Natural killer cell (primary cell): ENCODE measurements around the gene CALU. TPM values are rescaled to one million over a fixed set of nuclear protein-coding genes. Genes with fewer than 3 reads are reported as not detected.

Source experiments
- ATAC-seq, 3 donors: fragments of 150-1000 bp in 2 of 3; fragments of 200-7000 bp in 1 of 3; cut with Tn5 transposase; 1 replicate in 1 of 3; 2 replicates in 2 of 3; pipeline ENCODE4 v1.10.0; 2021; ENCODE audit warnings: mild to moderate bottlenecking in 2 of 3, moderate library complexity in 2 of 3
- DNase-seq, 2 donors: peaks; one replicate each; pipeline versions ENCODE4 v3.0.0 to v3.0.0-alpha.2; 2013 to 2021; ENCODE audit warnings: mixed read lengths in 1 of 2
- H3K27ac ChIP-seq: one replicate; pipeline ENCODE4 v1.5.1; 2013; ENCODE audit warnings: mild to moderate bottlenecking, low read length
- H3K27me3 ChIP-seq: one replicate; pipeline ENCODE4 v1.6.1; 2013; ENCODE audit warnings: low read length; ENCODE audit not compliant: control insufficient read depth, insufficient read depth
- H3K36me3 ChIP-seq: one replicate; pipeline ENCODE4 v1.6.1; 2013; ENCODE audit warnings: low read length; ENCODE audit not compliant: control insufficient read depth, insufficient read depth
- H3K4me1 ChIP-seq: one replicate; pipeline ENCODE4 v1.6.1; 2013; ENCODE audit warnings: low read length; ENCODE audit not compliant: control insufficient read depth, insufficient read depth
- H3K4me3 ChIP-seq: one replicate; pipeline ENCODE4 v1.5.1; 2013; ENCODE audit warnings: low read length
- H3K9me3 ChIP-seq: one replicate; pipeline ENCODE4 v1.6.1; 2013; ENCODE audit warnings: low read length; ENCODE audit not compliant: control insufficient read depth, insufficient read depth
- H3K27ac Mint-ChIP-seq, 2 donors: one replicate each; pipeline ENCODE4 v1.8.0; 2022; ENCODE audit warnings: mild to moderate bottlenecking in 2 of 2, mixed read lengths in 2 of 2, moderate library complexity in 1 of 2
- H3K27me3 Mint-ChIP-seq, 2 donors: one replicate each; pipeline ENCODE4 v1.8.0; 2022; ENCODE audit warnings: low read depth in 2 of 2, mixed read lengths in 2 of 2
- H3K36me3 Mint-ChIP-seq: one replicate; pipeline ENCODE4 v1.8.0; 2022; ENCODE audit warnings: mixed read lengths
- H3K4me1 Mint-ChIP-seq, 2 donors: one replicate each; pipeline ENCODE4 v1.8.0; 2022; ENCODE audit warnings: mixed read lengths in 2 of 2
- H3K4me3 Mint-ChIP-seq: one replicate; pipeline ENCODE4 v1.8.0; 2022; ENCODE audit warnings: mild to moderate bottlenecking, moderate library complexity, mixed read lengths
- H3K9me3 Mint-ChIP-seq, 2 donors: one replicate each; pipeline ENCODE4 v1.8.0; 2022; ENCODE audit warnings: mixed read lengths in 2 of 2
- WGBS: methylation state at CpG from one replicate; pipeline ENCODE4 v1.1.7; 2013; ENCODE audit warnings: missing lambda C conversion rate; ENCODE audit not compliant: insufficient coverage; 5-methylcytosine and 5-hydroxymethylcytosine counted together
- intact Hi-C: fragments of 100-400 bp; cut with micrococcal nuclease; formaldehyde crosslinking; loops from one replicate; pipeline ENCODE4 v1.14.2; 2022
- total RNA-seq, 4 donors: library from RNA; stranded (reverse); fragments of 120-200 nt in 1 of 4; gene quantifications; one replicate each; pipeline versions ENCODE4 v1.2.3 to v1.2.4, GENCODE V29; 2013 to 2022
- TF ChIP-seq, protein P1 (sequence below): fragments of 200-600 bp; IDR thresholded peaks from one replicate; pipeline ENCODE4 v1.8.0; 2022; ENCODE audit warnings: antibody characterized with exemption

The CALU gene
- total RNA-seq, 3 donors from 2014 or later (not counting 1 experiment from before 2014, with no cell fraction given) = 25.9 to 31.7 (median 27.6) TPM

DNA sequence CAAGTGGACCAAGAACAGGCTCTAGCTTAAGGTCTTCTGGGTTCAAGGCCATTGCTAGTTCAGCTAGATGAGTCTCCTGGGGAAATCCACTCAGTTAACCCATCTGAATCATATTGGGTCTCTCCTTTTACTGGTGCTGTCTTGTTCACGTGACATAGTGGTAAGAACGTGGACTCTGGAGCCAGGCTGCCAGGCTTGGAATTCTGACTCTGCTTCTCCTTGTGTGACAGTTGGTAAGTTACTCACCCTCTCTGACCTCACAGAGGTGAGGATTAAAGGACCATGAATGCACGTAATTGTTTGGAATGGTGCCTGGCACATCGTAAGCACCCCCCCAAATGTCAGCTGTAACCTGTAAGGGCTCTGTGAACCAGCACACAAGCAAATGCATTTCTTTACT is 9.7 kb upstream of the CALU start:
- Histone ChIP-seq H3K27me3 (no peaks in the 10 kb centered on the region), H3K4me3 (no peak overlapping the region), H3K36me3 (no peaks in the 10 kb centered on the region), H3K27ac (no peak overlapping the region), H3K9me3 (no peaks in the 10 kb centered on the region), H3K4me1 (no peaks in the 10 kb centered on the region)
- H3K36me3 Mint-ChIP-seq = no peaks in the 10 kb centered on the region
- no peaks in the 10 kb centered on the region for H3K9me3 Mint-ChIP-seq
- intact Hi-C loops = no loop called here
- H3K4me3 Mint-ChIP-seq = no peak overlapping the region
- ATAC-seq (no peak), DNase-seq (no peak)
- no peaks in the 10 kb centered on the region for H3K4me1 Mint-ChIP-seq
- TF ChIP-seq, protein P1, sequence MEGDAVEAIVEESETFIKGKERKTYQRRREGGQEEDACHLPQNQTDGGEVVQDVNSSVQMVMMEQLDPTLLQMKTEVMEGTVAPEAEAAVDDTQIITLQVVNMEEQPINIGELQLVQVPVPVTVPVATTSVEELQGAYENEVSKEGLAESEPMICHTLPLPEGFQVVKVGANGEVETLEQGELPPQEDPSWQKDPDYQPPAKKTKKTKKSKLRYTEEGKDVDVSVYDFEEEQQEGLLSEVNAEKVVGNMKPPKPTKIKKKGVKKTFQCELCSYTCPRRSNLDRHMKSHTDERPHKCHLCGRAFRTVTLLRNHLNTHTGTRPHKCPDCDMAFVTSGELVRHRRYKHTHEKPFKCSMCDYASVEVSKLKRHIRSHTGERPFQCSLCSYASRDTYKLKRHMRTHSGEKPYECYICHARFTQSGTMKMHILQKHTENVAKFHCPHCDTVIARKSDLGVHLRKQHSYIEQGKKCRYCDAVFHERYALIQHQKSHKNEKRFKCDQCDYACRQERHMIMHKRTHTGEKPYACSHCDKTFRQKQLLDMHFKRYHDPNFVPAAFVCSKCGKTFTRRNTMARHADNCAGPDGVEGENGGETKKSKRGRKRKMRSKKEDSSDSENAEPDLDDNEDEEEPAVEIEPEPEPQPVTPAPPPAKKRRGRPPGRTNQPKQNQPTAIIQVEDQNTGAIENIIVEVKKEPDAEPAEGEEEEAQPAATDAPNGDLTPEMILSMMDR = no peak
- H3K27me3 Mint-ChIP-seq = peaks cover 19 to 21% of the 10 kb centered on the region in 2 donors
- 100% methylated on average over 4 of the region's 4 CpGs for WGBS
- no peak overlapping the region for H3K27ac Mint-ChIP-seq

DNA sequence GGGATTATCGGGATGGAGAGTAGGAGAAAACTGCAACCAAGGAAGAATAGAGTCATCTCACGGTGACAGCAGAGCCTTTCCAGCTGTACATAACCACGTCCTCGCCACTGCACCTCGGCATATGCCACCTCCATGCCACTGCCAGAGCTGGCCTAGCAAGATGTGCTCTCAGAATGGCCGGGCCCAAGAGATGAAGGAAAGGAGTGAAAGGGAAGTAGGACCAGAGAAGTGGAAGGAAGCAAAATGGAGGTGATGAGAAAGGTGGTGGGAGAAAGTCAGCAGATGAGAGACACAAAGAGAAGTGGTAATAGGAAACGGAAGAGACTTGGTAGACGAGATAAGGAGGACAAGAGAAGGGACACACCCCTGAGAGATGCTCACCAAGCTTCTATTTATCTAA is 8.0 kb upstream of the CALU start:
- Mint-ChIP-seq H3K27me3 (peaks cover 10 to 16% of the 10 kb centered on the region in 2 donors), H3K36me3 (no peaks in the 10 kb centered on the region), H3K9me3 (no peaks in the 10 kb centered on the region), H3K4me3 (no peak overlapping the region), H3K27ac (no peak overlapping the region), H3K4me1 (no peaks in the 10 kb centered on the region)
- Histone ChIP-seq H3K4me3 (no peak overlapping the region), H3K4me1 (no peaks in the 10 kb centered on the region), H3K27ac (no peak overlapping the region), H3K9me3 (no peaks in the 10 kb centered on the region), H3K36me3 (no peaks in the 10 kb centered on the region), H3K27me3 (no peaks in the 10 kb centered on the region)
- ATAC-seq (no peak), DNase-seq (no peak)
- TF ChIP-seq, protein P1 = no peak
- intact Hi-C loops = no loop called here
- WGBS = 78% methylated on average over 7 of the region's 8 CpGs

DNA sequence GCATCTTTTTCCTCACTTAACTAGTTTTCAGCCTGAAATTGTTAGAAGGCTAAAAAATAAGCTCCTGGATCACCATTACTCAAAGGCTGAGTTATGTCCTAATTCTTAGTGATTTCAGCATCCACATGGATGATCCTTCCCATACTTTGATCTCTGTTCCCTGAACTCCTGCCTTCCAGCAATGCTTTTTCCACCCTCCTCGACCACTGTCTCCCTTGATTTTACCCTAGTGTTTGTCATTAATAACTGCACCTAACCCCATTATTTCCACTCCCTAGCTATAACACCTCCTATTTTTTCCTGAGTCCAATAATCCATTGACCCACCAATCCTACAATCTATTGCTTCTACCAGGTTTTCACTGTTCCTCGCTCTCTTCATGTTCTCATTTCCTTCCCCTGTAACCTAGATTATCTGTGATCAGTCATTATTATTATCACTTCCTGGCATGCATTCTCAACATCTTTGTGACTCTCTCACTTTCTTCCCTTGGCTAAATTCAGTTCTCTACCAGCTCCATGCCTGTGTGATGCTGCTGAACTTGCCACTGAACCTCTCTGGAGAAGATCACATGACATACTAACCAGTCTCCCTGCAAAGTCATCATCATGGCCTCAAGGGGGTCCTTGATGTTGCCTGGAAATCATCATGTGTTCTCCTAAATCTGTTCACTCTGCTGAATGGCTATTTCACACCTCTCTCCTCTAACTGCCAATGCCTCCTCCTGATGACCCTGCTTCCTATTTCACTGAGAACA is 6.5 kb upstream of the CALU start:
- no peak overlapping the region for H3K4me3 ChIP-seq
- 70% methylated on average over 2 of the region's 2 CpGs for WGBS
- no peaks in the 10 kb centered on the region for H3K36me3 ChIP-seq
- no peaks in the 10 kb centered on the region for H3K27me3 ChIP-seq
- H3K27ac ChIP-seq = no peak overlapping the region
- H3K9me3 ChIP-seq = no peaks in the 10 kb centered on the region
- H3K9me3 Mint-ChIP-seq = no peaks in the 10 kb centered on the region
- no peak overlapping the region for H3K27ac Mint-ChIP-seq
- TF ChIP-seq, protein P1 = no peak
- intact Hi-C loops = no loop called here
- ATAC-seq (no peak), DNase-seq (no peak)
- no peaks in the 10 kb centered on the region for H3K36me3 Mint-ChIP-seq
- no peaks in the 10 kb centered on the region for H3K4me1 ChIP-seq
- no peaks in the 10 kb centered on the region for H3K4me1 Mint-ChIP-seq
- H3K27me3 Mint-ChIP-seq = peaks cover 0 to 12% of the 10 kb centered on the region in 2 donors
- no peak overlapping the region for H3K4me3 Mint-ChIP-seq

DNA sequence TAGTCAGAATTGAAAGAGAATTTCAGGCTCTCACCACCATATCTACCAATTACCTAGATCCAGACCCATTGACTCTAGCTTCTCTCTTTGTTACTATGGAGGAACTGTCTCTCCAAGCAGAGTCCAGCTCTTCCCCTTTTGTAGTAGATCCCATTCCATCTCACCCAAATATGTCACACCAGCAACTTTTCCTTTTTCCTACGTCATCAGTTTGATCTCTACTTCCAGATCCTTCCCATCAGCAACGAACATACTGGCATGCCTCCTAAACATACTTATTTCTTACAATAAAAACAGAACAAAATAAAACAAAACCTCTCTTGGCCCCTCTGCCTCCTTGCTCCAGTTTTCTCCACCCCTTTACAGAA is 5.9 kb upstream of the CALU start:
- no peaks in the 10 kb centered on the region for H3K36me3 Mint-ChIP-seq
- peaks cover under 1 to 3% of the 10 kb centered on the region in 2 donors for H3K4me1 Mint-ChIP-seq
- no peaks in the 10 kb centered on the region for H3K27me3 ChIP-seq
- H3K27ac ChIP-seq = no peak overlapping the region
- H3K36me3 ChIP-seq = no peaks in the 10 kb centered on the region
- H3K27ac Mint-ChIP-seq = no peak overlapping the region
- ATAC-seq = no peak
- H3K9me3 Mint-ChIP-seq = no peaks in the 10 kb centered on the region
- no peak for DNase-seq
- intact Hi-C loops = no loop called here
- no peak overlapping the region for H3K4me3 Mint-ChIP-seq
- no peaks in the 10 kb centered on the region for H3K4me1 ChIP-seq
- peaks cover 0 to 11% of the 10 kb centered on the region in 2 donors for H3K27me3 Mint-ChIP-seq
- H3K4me3 ChIP-seq = no peak overlapping the region
- H3K9me3 ChIP-seq = no peaks in the 10 kb centered on the region
- WGBS = 45% methylated on average over 2 of the region's 2 CpGs
- TF ChIP-seq, protein P1 = no peak
